Natural killer cell treated with Interleukin-12 subunit alpha and Interleukin-12 subunit beta and Interleukin-15 and Interleukin-18, amount 100 ng/mL, for 72 hours (primary cell): ENCODE measurements around the gene PBLD. TPM values are rescaled to one million over a fixed set of nuclear protein-coding genes. Genes with fewer than 3 reads are reported as not detected.
"Not testable (repeated sequence)": the region's sequence is repeated elsewhere in the genome, so short reads cannot be mapped to it uniquely, and the experiment has no call there.

ENCODE experiments used
- ATAC-seq, 2 donors: fragments of 150-1000 bp; cut with Tn5 transposase in 1 of 2; sonication (Bioruptor Pico), chemical (Tn5 transposase) in 1 of 2; 2 replicates each; pipeline ENCODE4 v1.10.0; 2021
- DNase-seq: peaks from one replicate; pipeline ENCODE4 v3.0.0; 2022; ENCODE audit warnings: low spot score
- H3K27ac Mint-ChIP-seq, 2 donors: 1 replicate in 1 of 2; 2 replicates in 1 of 2; pipeline ENCODE4 v1.8.0; 2022; ENCODE audit warnings: mixed read lengths in 2 of 2, mild to moderate bottlenecking in 1 of 2, moderate library complexity in 1 of 2
- H3K27me3 Mint-ChIP-seq, 2 donors: 1 replicate in 1 of 2; 2 replicates in 1 of 2; pipeline ENCODE4 v1.8.0; 2022; ENCODE audit warnings: mixed read lengths in 2 of 2
- H3K36me3 Mint-ChIP-seq: one replicate; pipeline ENCODE4 v1.8.0; 2022; ENCODE audit warnings: mixed read lengths
- H3K4me1 Mint-ChIP-seq, 2 donors: 1 replicate in 1 of 2; 2 replicates in 1 of 2; pipeline ENCODE4 v1.8.0; 2022; ENCODE audit warnings: low read depth in 2 of 2, mixed read lengths in 2 of 2, mild to moderate bottlenecking in 1 of 2
- H3K4me3 Mint-ChIP-seq: one replicate; pipeline ENCODE4 v1.8.0; 2022; ENCODE audit warnings: mixed read lengths
- H3K9me3 Mint-ChIP-seq: 2 replicates; pipeline ENCODE4 v1.8.0; 2022; ENCODE audit warnings: mixed read lengths
- total RNA-seq, 2 donors: library from RNA; stranded (reverse); gene quantifications; one replicate each; pipeline ENCODE4 v1.2.3, GENCODE V29; 2022

Gene PBLD
- total RNA-seq, 2 donors from 2014 or later: 0.47 to 1.3 TPM

DNA sequence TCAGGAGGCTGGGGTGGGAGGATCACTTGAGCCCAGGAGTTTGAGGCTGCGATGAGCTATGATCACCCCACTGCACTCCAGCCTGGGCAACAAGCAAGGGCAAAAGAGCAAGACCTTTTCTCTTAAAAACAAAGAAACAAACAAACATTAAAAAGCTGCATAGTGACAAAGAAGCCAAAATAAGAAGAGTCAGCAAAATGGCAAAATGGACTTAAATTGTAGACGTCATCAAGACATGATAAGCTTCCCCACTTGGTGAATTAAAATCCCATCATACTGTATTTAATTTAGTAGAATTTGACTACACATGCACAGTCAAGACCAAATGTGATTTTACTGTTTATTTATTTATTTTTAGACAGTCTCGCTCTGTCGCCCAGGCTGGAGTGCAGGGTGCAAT, 52.0 kb downstream of the PBLD start:
- Mint-ChIP-seq H3K4me3 (no peak overlapping the region), H3K36me3 (peaks cover 10% of the 10 kb centered on the region), H3K4me1 (peaks cover 0 to 5% of the 10 kb centered on the region in 2 donors), H3K27me3 (no peaks in the 10 kb centered on the region), H3K9me3 (peaks cover 6% of the 10 kb centered on the region), H3K27ac (no peak overlapping the region)
- DNase-seq (no peak), ATAC-seq (no peak)

GRCh38 chr10:68278906-68279753, 53.6 kb downstream of the PBLD start:
- H3K4me3 Mint-ChIP-seq, ATAC-seq, H3K27me3 Mint-ChIP-seq, H3K9me3 Mint-ChIP-seq, H3K27ac Mint-ChIP-seq, H3K36me3 Mint-ChIP-seq, DNase-seq, H3K4me1 Mint-ChIP-seq: not testable (repeated sequence)

GRCh38 chr10:68277814-68278213, 54.9 kb downstream of the PBLD start:
- not testable (repeated sequence) for H3K4me1 Mint-ChIP-seq, H3K27ac Mint-ChIP-seq

GRCh38 chr10:68276224-68276623, 56.5 kb downstream of the PBLD start:
- DNase-seq (no peak), ATAC-seq (peak; percentile 57 to 63)
- Mint-ChIP-seq H3K27me3 (peaks cover 0 to 2% of the 10 kb centered on the region in 2 donors), H3K9me3 (peaks cover 6% of the 10 kb centered on the region), H3K4me3 (no peak overlapping the region), H3K4me1 (peaks cover 0 to 5% of the 10 kb centered on the region in 2 donors), H3K36me3 (peaks cover 10% of the 10 kb centered on the region), H3K27ac (no peak overlapping the region)

More at GRCh38 chr10:68277814-68278213, 54.9 kb downstream of the PBLD start:
- not testable (repeated sequence) for H3K9me3 Mint-ChIP-seq, H3K27me3 Mint-ChIP-seq, ATAC-seq, H3K36me3 Mint-ChIP-seq, H3K4me3 Mint-ChIP-seq, DNase-seq

DNA sequence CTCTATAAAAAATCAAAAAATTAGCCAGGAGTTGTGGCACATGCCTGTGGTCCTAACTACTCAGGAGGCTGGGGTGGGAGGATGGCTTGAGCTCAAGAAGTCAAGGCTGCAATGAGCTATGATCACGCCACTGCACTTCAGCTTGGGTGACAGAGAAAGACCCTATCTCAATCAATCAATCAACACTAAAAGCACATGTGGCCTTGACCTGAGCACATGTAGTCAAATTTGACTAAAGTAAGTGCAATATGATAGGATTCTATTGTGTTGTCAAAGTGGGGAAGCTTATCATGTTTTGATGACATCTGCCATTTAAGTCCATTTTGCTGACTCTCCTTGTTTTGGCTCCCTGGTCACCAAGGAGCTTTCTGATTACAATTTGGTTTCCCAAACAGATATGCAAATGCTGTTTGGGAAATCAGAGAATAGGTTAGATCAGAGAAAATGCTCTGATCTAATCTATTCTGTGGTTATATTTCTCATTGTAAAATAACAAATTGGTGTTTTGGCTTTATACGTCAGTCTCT, 57.1 kb downstream of the PBLD start:
- Mint-ChIP-seq H3K36me3 (peaks cover 10% of the 10 kb centered on the region), H3K27me3 (peaks cover 0 to 4% of the 10 kb centered on the region in 2 donors), H3K27ac (no peak overlapping the region), H3K9me3 (peaks cover 6% of the 10 kb centered on the region), H3K4me3 (no peak overlapping the region), H3K4me1 (peaks cover 0 to 5% of the 10 kb centered on the region in 2 donors)
- no peak for ATAC-seq
- DNase-seq: no peak

- DNase-seq: no peak
- H3K27me3 Mint-ChIP-seq: peaks cover 10 to 12% of the 10 kb centered on the region in 2 donors
- H3K27ac Mint-ChIP-seq: no peak overlapping the region
- peaks cover 6% of the 10 kb centered on the region for H3K36me3 Mint-ChIP-seq
- H3K9me3 Mint-ChIP-seq: peaks cover 6% of the 10 kb centered on the region
- peaks cover 0 to 5% of the 10 kb centered on the region in 2 donors for H3K4me1 Mint-ChIP-seq
- no peak for ATAC-seq
- H3K4me3 Mint-ChIP-seq: no peak overlapping the region
Measured at GRCh38 chr10:68272833-68273232, 59.9 kb downstream of the PBLD start.

GRCh38 chr10:68271196-68271882, 61.4 kb downstream of the PBLD start:
- Mint-ChIP-seq H3K27ac (no peak overlapping the region), H3K4me1 (peaks cover 0 to 4% of the 10 kb centered on the region in 2 donors), H3K4me3 (no peak overlapping the region), H3K27me3 (peaks cover 10 to 12% of the 10 kb centered on the region in 2 donors), H3K9me3 (no peaks in the 10 kb centered on the region), H3K36me3 (no peaks in the 10 kb centered on the region)
- ATAC-seq (no peak), DNase-seq (no peak)

DNA sequence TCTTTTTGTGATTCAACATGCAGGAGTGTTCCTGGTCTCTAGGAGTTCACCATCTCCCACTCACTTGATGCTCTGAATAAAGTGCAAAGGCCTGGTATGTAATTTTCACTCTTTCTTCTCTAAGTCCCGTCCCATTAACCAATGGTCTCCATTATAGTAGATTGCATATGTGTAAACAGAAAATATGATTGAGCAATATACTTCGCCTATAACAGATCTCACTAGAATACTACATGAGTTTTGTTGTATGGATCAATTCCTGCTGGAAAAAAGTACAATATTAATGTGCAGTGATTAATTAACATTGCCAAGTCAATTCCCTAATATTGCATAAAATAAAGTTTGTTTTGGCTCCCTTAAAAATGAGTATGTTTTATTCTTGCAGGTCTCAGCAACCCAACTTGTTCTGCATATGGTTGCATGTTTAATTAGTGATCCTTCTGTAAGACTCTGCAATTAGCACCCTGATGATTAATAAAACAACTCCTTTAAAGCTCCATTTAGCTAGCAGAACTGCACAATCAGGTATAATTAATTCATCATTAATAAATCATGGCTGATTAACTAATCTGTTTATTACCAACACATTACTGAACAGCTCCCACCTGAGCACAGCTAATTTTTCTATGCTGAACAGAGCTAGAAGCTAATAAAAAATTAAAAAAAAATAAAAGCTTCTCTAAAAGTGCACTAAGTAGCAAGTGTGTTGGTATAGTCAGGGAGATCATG, 63.0 kb downstream of the PBLD start:
- Mint-ChIP-seq H3K36me3 (no peaks in the 10 kb centered on the region), H3K9me3 (no peaks in the 10 kb centered on the region), H3K4me3 (no peak overlapping the region), H3K27ac (no peak overlapping the region), H3K27me3 (peaks cover 10 to 12% of the 10 kb centered on the region in 2 donors), H3K4me1 (no peaks in the 10 kb centered on the region)
- ATAC-seq: no peak
- no peak for DNase-seq

GRCh38 chr10:68261132-68261856, 71.4 kb downstream of the PBLD start:
- H3K27me3 Mint-ChIP-seq: peaks cover 15 to 24% of the 10 kb centered on the region in 2 donors
- H3K27ac Mint-ChIP-seq: no peak overlapping the region
- no peaks in the 10 kb centered on the region for H3K9me3 Mint-ChIP-seq
- H3K4me3 Mint-ChIP-seq: no peak overlapping the region
- H3K36me3 Mint-ChIP-seq: no peaks in the 10 kb centered on the region
- no peaks in the 10 kb centered on the region for H3K4me1 Mint-ChIP-seq
- ATAC-seq: peak in 1 of 2 donors; percentile 20
- no peak for DNase-seq

DNA sequence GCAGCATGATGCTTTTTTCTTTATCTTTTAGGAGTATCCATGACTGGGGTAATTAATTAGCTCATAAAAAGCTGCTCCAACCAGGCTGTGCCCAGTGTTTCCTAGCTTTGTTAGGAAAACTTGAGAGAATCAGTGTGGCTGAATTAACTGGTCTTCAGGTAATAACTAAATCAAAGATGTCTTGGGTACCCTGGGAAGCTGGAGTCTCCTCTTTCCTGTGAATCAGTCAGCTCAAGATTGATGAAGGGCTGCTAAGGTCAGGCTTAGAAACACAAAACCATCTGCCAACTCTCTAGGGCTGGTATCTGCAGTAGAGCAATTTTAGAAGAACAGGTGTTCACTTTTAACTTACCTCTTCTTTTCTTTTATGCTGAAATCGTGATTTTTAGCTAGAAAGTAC, 79.4 kb downstream of the PBLD start:
- Mint-ChIP-seq H3K27me3 (peaks cover 15 to 21% of the 10 kb centered on the region in 2 donors), H3K36me3 (no peaks in the 10 kb centered on the region), H3K4me1 (no peaks in the 10 kb centered on the region), H3K27ac (no peak overlapping the region), H3K9me3 (no peaks in the 10 kb centered on the region), H3K4me3 (no peak overlapping the region)
- no peak for ATAC-seq
- DNase-seq: no peak

DNA sequence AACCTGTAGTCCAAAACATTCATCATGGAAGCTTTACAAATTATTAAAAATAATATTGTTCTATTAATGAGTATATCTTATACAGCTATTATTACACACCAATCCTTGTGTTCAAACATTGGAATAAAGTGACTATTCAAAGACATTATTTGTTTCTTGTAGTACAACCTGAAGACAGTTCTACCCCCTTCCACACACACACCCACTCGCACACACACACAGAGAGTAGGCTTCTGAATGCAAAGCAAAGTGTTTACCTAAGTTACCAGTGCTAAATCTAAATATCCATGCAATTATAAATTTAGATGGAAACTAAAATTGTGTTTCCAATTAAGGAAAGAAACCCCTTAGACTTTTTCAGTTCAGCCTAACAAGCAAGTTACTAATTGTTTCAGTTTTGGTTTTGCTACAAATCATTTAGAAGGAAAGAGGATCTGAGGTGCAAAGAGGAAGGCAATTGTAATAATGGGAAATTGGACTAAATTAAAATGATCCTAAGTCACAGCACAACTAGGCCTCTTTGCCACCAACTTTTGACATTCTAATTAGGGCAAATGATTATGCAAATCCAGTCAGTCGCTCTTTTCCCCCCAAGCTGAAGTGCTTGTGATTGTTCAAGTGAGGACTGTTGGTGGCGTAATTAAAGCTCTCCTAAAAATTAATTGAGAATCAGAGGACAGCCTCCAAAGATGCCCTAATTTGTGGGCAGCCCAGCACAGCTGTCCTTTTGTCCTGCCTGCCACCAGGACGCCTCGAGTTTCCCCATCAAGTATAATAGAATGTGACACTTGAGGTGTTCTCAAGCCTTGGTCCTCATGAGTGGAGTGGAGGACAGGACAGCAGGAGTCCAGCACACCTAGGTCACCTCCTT, 80.9 kb downstream of the PBLD start:
- Mint-ChIP-seq H3K36me3 (no peaks in the 10 kb centered on the region), H3K27ac (no peak overlapping the region), H3K4me3 (no peak overlapping the region), H3K27me3 (peaks cover 9% of the 10 kb centered on the region in 2 donors), H3K4me1 (no peaks in the 10 kb centered on the region), H3K9me3 (no peaks in the 10 kb centered on the region)
- no peak for ATAC-seq
- no peak for DNase-seq

DNA sequence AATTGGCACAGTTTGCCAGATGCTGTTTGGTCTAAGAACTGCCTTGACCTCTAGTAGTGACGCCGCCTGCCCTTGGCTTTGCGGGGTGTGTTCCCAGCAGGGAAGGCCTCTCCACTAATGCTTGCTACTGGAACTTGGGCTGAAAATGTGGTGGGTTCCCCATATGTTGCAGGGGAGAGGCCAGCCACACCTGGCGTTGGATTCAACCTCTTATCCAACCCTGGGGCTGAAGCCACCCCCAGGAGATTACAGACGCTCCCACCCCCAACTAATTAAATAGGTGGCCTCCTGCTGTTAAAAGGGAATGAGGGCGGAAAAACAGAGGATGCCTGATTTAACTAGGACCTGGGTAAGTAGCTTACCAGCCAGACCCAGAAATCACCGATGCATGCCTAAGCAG, 81.6 kb downstream of the PBLD start:
- Mint-ChIP-seq H3K27ac (no peak overlapping the region), H3K9me3 (no peaks in the 10 kb centered on the region), H3K36me3 (no peaks in the 10 kb centered on the region), H3K4me1 (no peaks in the 10 kb centered on the region), H3K4me3 (no peak overlapping the region), H3K27me3 (peaks cover 2% of the 10 kb centered on the region in 2 donors)
- ATAC-seq (no peak), DNase-seq (no peak)
